ENCODE data around the gene SFSWAP.

Gene SFSWAP

GRCh38 chr12:131795690-131796410 lies 85.0 kb downstream of the SFSWAP start:
- no peak for DNase-seq (ENCODE audit: low read depth)

GRCh38 chr12:131796411-131796736 lies 85.5 kb downstream of the SFSWAP start:
- no peak overlapping the region for H3K4me3 ChIP-seq (ENCODE audit: low read length)
- TF ChIP-seq CTCF (conservative IDR thresholded peaks at IDR 0.05; ENCODE audit: low read length) = no peak
- no peak for DNase-seq (ENCODE audit: low read depth)

More at GRCh38 chr12:131795690-131796410, 85.0 kb downstream of the SFSWAP start:
- no peak overlapping the region for H3K4me3 ChIP-seq (ENCODE audit: low read length)
- no peak for TF ChIP-seq CTCF (conservative IDR thresholded peaks at IDR 0.05; ENCODE audit: low read length)

- no peak overlapping the region for H3K4me3 ChIP-seq (ENCODE audit: low read length)
- no peak for DNase-seq (ENCODE audit: low read depth)
- TF ChIP-seq CTCF (conservative IDR thresholded peaks at IDR 0.05; ENCODE audit: low read length) = no peak
Observed at GRCh38 chr12:131796754-131797587, 86.1 kb downstream of the SFSWAP start.

- no peak for TF ChIP-seq CTCF (conservative IDR thresholded peaks at IDR 0.05; ENCODE audit: low read length)
- H3K4me3 ChIP-seq (ENCODE audit: low read length) = no peak overlapping the region
- DNase-seq (ENCODE audit: low read depth) = no peak
Observed at GRCh38 chr12:131797588-131797934, 86.7 kb downstream of the SFSWAP start.

- no peak overlapping the region for H3K4me3 ChIP-seq (ENCODE audit: low read length)
- TF ChIP-seq CTCF (conservative IDR thresholded peaks at IDR 0.05; ENCODE audit: low read length) = no peak
- no peak for DNase-seq (ENCODE audit: low read depth)
Observed at GRCh38 chr12:131799195-131799594, 88.3 kb downstream of the SFSWAP start.

GRCh38 chr12:131799828-131800593 lies 89.1 kb downstream of the SFSWAP start:
- DNase-seq (ENCODE audit: low read depth) = no peak
- no peak for TF ChIP-seq CTCF (conservative IDR thresholded peaks at IDR 0.05; ENCODE audit: low read length)
- H3K4me3 ChIP-seq (ENCODE audit: low read length) = no peak overlapping the region
